ENCODE data around the gene DDX49.

- TF ChIP-seq EP300 (IDR thresholded peaks at IDR 0.05; ENCODE audit: borderline replicate concordance in 1 of 2, low read depth in 1 of 2, low read length in 1 of 2) (no peak), CTCF (IDR thresholded peaks at IDR 0.05) (no peak), REST (IDR thresholded peaks at IDR 0.05; ENCODE audit: low read depth, low read length) (no peak), TAF1 (IDR thresholded peaks at IDR 0.05; ENCODE audit: borderline replicate concordance, low read depth, low read length) (no peak), GABPA (IDR thresholded peaks at IDR 0.05; ENCODE audit: low read depth) (no peak), POLR2AphosphoS5 (IDR thresholded peaks at IDR 0.05; ENCODE audit: low read depth, low read length) (no peak), YY1 (IDR thresholded peaks at IDR 0.05; ENCODE audit: low read depth) (no peak), EZH2phosphoT487 (IDR thresholded peaks at IDR 0.05; ENCODE audit: borderline replicate concordance, low read depth) (no peak), TCF12 (IDR thresholded peaks at IDR 0.05) (no peak), RCOR1 (IDR thresholded peaks at IDR 0.05; ENCODE audit: low read length) (no peak), CHD2 (IDR thresholded peaks at IDR 0.05; ENCODE audit: low read length, partially characterized antibody) (no peak)
Measured at GRCh38 chr19:18879579-18880373, 39.7 kb upstream of the DDX49 start.
